GM19397 (cell line): Measurements from ENCODE around the gene ESPN.
"Not testable (repeated sequence)": the region's sequence is repeated elsewhere in the genome, so short reads cannot be mapped to it uniquely, and the experiment has no call there.

Experiments
- ATAC-seq: cut with Tn5 transposase; IDR thresholded peaks from one replicate; pipeline ENCODE4 v1.9.1; 2021; ENCODE audit warnings: mild to moderate bottlenecking, moderate library complexity; ENCODE audit not compliant: unreplicated experiment

The ESPN gene

DNA sequence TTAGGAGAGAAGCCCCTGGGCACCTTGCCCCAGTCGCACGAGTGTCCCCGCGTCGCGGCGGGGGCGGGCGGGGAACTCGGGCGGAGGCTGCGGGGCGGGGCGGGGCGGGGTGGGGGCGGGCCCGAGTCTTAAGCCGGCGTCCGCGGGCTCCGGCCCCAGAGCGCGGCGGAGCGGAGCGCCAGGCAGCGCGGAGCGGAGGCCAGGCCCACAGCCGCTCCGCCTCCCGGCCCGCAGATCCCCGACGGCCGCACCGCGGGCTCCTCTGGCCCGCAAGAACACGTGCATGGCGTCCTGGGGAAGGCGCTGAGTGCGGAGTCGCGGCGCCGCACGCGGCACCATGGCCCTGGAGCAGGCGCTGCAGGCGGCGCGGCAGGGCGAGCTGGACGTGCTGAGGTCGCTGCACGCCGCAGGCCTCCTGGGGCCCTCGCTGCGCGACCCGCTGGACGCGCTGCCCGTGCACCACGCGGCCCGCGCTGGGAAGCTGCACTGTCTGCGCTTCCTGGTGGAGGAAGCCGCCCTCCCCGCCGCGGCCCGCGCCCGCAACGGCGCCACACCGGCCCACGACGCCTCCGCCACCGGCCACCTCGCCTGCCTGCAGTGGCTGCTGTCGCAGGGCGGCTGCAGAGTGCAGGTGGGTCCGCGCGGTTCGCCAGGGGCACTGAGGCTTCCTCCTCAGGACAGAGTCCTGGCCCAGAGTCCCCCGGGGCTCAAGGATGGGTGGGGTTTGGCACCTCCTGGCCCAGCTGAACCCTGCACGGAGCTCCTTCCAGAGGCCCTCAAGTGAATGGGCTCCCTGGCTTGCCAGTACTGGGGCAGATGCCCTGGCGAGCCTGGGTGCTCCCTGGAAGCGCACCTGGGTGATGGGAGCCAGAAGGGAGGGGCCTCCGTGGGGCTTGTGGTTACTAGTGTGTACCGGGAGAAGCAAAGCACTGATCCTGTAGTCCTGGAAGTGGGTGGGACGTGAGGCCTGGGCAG lies at the start of gene ESPN:
ESPN (plus strand) TSS at position 158 of the 975 bp plus-strand sequence; CDS start at position 338, 180 bp downstream.
- ATAC-seq = no peak

DNA sequence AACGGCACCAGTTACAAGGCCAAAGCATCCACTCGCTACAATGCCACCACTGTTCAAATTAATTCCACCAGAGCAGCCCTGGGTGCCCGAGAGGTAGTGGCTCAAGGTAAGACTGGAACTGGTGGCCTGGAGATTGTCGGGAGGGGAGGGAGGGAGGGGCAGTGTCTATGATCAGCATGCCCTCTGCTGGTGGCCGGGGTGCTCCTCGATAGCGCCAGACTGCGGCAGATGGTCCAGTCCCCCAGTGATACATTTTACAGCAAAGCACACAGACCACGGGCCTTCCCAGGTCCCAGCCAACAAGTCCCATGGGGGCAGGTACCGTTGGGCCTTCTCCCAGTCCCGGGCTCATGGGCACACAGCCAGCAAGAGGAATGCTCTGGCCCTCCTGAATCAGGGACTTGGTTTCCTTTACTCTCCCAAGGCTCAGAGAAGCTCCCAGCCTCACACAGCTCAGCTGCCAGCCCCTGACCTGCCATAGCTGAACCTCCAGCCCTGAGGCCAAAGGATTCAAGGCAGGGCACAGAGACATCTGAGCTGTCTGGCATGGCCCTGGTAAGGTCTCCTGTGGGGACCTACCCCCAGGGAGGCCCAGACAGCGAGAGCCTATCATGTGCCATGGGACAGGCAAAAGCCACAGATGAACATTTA lies 46.4 kb upstream of the ESPN start:
- no peak for ATAC-seq

GRCh38 chr1:6380037-6380436 lies 44.5 kb upstream of the ESPN start:
- no peak for ATAC-seq

DNA sequence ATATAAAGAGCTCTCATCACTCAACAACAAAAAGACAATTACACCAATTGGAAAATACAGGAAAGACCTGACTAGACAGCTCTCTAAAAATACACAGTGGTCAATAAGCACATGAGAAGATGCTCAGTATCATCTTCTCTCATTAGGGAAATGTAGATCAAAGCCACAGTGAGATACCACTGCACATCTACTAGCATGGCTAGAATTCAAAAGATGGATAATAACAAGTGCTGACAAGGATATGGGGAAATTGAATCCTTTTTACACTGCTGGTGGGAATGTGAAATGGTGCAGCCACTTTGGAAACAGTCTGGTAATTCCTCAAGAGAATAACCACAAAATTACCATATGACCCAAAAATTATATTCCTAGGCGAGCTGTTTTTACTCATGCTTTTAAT lies 40.4 kb upstream of the ESPN start:
- no peak for ATAC-seq

DNA sequence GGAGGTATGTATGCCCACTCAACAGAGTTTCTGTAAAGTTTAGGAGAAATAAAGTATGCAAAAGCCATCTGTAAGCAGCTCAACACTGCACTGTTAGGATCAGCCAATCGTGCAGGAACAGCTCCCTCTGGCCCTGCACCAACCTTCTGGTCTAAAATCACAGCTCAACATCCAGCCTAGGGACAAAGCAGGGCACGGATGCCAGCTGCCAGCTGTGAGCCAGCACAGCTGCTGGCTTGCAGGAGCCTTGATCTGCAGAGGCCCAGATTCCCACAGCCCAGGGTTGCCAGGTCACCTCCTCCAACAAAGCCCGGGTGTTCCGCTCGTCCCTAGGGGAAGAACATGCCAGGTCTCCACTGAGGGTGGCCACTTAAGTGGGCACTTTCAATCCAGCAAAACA lies 39.6 kb upstream of the ESPN start:
- no peak for ATAC-seq

DNA sequence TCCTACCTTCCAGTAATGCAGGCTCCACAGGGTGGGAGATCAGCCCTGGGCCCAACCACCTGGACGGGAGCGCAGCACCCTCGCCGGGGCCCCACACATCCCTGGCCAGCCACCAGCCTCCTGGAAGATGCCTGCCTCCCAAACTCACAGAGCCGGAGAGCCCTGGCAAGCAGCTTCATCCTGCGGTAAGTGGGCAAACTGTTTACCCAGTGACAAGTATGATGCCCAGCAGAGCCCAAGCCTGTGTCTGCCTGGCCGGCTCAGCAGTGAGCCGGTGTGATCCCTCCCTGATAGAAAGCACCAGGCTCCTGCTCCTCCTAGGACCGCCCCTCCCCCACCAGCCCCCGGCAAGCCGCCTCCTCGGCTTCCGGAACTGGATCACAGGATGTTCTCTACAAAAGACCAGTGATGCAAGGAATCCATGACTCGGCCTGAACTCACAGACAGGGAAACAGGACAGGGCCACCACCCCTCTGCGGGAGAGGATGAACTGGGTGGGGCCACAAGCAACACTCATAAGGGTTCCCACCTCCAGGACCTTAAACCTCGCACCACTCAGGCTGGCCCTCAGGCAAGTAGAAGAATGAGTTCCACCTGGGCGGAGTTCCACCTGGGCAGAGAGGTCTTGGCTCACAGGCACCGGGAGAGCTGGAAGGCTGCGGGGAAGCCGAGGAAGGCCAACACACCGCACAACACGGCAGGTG lies 38.9 kb upstream of the ESPN start:
- ATAC-seq = no peak

DNA sequence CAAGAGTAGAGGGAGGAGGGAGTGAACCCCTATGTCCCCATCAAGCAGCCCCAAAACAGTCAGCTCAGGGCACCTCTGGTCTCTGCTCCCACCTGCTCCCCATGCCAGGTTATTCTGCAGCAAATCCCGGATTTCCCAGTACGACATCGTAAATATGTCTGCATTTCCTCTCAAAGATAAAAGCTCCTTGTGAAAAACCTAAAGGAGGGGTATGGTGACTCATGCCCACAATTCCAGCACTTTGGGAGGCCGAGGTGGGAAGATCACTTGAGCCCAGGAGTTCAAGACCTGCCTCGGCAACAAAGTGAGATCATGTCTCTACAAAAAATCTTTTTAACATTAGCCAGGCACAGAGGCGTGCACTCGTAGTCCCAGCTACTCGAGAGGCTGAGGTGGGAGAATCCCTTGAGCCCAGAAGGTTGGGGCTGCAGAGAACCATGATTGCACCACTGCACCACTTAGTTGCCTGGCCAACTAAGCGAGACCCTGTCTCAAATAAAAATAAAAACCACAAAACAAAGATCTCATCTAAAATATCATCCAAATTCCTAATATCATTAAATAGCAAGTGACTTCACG lies 38.1 kb upstream of the ESPN start:
- no peak for ATAC-seq

DNA sequence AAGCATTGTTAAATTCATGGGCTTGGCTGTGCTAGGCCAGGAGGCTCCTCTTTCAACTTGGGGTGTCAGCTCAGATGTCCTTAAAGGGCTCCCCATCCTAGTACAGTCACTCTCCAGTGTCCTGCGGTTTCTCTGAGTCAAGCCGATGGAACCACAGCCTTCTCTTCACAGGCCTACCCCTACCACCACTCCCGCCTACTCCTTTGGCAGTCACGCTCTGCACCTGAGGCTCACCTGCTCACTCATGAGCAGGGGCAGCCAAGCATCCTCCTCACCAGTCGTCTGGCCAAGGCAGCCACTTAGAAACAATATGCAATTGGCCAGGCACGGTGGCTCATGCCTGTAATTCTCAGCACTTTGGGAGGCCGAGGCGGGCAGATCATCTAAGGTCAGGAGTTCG lies 34.6 kb upstream of the ESPN start:
- no peak for ATAC-seq

GRCh38 chr1:6391951-6392808 lies 32.4 kb upstream of the ESPN start:
- no peak for ATAC-seq

- ATAC-seq = peak; percentile 5
Measured at GRCh38 chr1:6392809-6393399, 31.7 kb upstream of the ESPN start.

- ATAC-seq = peak; percentile 80
Measured at GRCh38 chr1:6393400-6394187, 31.0 kb upstream of the ESPN start, which contains the start of gene ACOT7. TSS of gene ACOT7 (minus strand) at chr1:6393767. CDS start at chr1:6393399, 368 bp downstream.

- not testable (repeated sequence) for ATAC-seq
Measured at GRCh38 chr1:6395130-6395529, 29.4 kb upstream of the ESPN start.

DNA sequence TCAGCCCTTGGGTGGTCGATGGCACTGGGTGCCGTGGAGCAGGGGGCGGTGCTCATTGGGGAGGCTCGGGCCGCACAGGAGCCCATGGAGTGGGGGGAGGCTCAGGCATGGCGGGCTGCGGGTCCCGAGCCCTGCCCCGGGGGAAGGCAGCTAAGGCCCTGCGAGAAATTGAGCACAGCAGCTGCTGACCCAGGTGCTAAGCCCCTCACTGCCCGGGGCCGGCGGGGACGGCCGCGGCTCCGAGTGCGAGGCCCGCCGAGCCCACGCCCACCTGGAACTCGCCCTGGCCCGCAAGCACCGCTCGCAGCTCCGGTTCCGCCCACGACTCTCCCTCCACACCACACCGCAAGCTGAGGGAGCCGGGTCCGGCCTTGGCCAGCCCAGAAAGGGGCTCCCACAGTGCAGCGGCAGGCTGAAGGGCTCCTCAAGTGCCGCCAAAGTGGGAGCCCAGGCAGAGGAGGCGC lies 28.8 kb upstream of the ESPN start:
- not testable (repeated sequence) for ATAC-seq

DNA sequence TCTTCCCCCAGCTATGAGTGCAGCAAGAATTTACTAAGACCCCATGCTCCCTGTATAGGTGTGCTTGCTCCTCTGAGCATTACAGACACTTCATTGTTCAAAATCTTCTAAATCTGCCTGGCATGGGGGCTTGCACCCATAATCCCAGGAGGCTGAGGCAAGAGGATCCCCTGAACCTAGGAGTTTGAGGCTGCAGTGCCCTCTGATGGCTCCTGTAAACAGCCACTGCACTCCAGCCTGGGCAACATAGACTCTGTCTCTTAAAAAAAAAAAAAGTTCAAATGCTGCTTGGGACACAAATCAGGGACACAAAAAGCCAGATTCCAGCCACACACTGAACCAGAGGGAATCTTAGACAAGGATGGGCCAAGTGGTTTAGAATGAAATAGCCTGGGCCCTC lies 27.6 kb upstream of the ESPN start:
- no peak for ATAC-seq

GRCh38 chr1:6397844-6398441 lies 26.6 kb upstream of the ESPN start:
- ATAC-seq = no peak

DNA sequence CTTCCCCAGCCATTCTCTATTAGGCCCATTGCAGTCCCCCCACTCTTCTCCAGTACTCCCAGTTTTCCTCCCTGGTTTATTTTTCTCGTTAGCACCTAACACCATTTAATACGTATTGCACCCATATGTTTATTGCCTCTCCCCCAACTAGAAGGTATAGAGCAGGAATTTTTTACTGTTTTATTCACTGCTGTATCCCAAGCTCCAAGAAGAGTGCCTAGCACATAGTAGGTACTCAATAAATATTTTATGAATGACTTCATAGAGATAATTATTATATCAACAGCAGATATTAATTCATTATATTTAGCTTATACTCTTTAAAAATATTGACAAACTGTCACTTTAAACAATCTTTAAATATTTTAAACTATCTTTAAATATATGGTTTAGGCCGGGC lies 25.3 kb upstream of the ESPN start:
- ATAC-seq = no peak

GRCh38 chr1:6401673-6402072 lies 22.9 kb upstream of the ESPN start:
- no peak for ATAC-seq

GRCh38 chr1:6408023-6408422 lies 16.6 kb upstream of the ESPN start:
- no peak for ATAC-seq
